ENCODE results near the gene ZNF724.
"Not testable (repeated sequence)": the region's sequence is repeated elsewhere in the genome, so short reads cannot be mapped to it uniquely, and the experiment has no call there.

The ZNF724 gene

GRCh38 chr19:23253256-23253655 lies 3.1 kb upstream of the ZNF724 start:
- DNase-seq (ENCODE audit: low read depth in 2 of 3, low spot score in 2 of 3): not testable (repeated sequence)

DNA sequence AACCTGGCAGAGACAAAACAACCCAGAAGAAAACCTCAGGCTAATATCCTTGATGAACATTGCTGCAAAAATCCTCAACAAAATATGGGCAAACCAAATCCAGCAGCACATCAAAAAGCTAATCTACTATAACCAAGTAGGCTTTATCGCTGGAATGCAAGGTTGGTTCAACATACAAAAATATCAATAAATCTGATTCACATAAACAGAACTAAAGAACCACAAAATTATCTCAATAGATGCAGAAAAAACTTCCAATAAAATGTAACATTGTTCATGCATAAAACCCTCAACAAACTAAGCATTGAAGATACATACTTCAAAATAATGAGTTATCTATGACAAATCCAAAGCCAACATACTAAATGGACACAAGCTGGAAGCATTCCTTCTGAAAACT lies 8.8 kb downstream of the ZNF724 start:
- no peak for DNase-seq (ENCODE audit: low read depth in 2 of 3, low spot score in 2 of 3)

GRCh38 chr19:23222998-23223652 lies 27.1 kb downstream of the ZNF724 start:
- DNase-seq (ENCODE audit: low read depth in 2 of 3, low spot score in 2 of 3): no peak

DNA sequence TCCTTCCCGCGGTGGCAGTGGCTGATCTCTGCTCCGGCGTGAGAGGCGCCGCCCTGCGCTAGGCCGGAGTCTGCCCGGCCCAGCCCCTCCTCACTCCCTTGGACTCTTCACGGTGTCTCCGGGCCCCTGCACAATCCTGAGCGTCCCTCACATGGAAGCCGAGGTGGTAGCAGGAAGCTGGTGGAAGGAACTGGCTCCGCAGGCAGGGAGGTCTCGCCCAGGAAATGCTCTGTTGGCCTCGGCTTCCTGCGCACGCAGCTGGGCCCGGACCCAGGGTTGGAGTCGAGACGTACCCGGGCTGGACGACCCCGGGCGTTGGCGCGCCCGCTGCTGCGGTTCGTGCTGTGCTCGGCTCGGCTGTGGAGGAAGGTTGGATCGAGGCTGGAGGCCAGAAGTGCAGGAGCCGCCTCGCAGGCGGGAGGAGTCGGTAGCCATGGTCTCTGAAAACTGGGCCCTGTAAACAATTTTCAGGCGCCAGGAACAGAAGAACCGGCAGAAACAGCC lies 46.3 kb downstream of the ZNF724 start:
- DNase-seq (ENCODE audit: low read depth in 2 of 3, low spot score in 2 of 3): no peak

- no peak for DNase-seq (ENCODE audit: low read depth in 2 of 3, low spot score in 2 of 3)
Observed at GRCh38 chr19:23190341-23190740, 59.9 kb downstream of the ZNF724 start.

GRCh38 chr19:23183251-23183650 lies 66.9 kb downstream of the ZNF724 start:
- DNase-seq (ENCODE audit: low read depth in 2 of 3, low spot score in 2 of 3): no peak

Data from activated CD8-positive, alpha-beta memory T cell treated with anti-CD3 and anti-CD28 coated beads for 48 hours (primary cell).